ENCODE measurements around the gene FAM47B.

Gene FAM47B

DNA sequence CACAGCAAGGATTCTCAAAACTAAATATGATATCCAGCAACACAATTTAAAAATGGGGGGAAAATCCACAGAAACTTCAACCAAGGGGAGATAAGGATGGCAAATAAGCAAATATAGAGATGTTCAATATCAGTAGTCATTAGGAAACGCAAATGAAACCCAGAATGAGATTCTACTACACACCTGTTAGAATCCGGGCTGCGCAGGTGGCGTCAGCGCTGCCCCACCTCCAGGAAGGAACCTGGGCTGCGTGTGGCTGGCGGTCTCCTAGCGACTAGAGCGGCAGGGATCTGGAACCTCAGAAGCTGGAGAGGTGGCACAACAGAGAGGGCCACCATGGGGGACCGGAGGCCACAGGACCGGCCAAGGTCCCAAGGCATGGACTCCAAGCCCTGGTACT is at the start of gene FAM47B:
FAM47B (plus strand) TSS at position 301 of the 400 bp plus-strand sequence; CDS start at position 337, 36 bp downstream.
- H3K4me1 ChIP-seq (ENCODE audit: control insufficient read depth in 1 of 2, insufficient read depth in 2 of 2, low read length in 2 of 2): no peaks in the 10 kb centered on the region
- H3K9ac ChIP-seq (ENCODE audit: low read depth in 1 of 2, low read length in 2 of 2): no peak within 1 kb of the TSS
- no peaks in the 10 kb centered on the region for H3K27me3 ChIP-seq (ENCODE audit: control insufficient read depth in 1 of 2, insufficient read depth in 2 of 2, low read length in 2 of 2)
- no peak within 1 kb of the TSS for H3K4me3 ChIP-seq (ENCODE audit: low read depth in 1 of 2, low read length in 2 of 2)
- H3K36me3 ChIP-seq (ENCODE audit: control insufficient read depth in 1 of 2, insufficient read depth in 2 of 2, low read length in 2 of 2): no peaks in the 10 kb centered on the region
- no peak within 1 kb of the TSS for H3K27ac ChIP-seq (ENCODE audit: low read depth, low read length)
- H3K9me3 ChIP-seq (ENCODE audit: control insufficient read depth in 1 of 2, low read length in 2 of 2): no peaks in the 10 kb centered on the region

- Histone ChIP-seq H3K36me3 (ENCODE audit: control insufficient read depth in 1 of 2, insufficient read depth in 2 of 2, low read length in 2 of 2) (no peaks in the 10 kb centered on the region), H3K27ac (ENCODE audit: low read depth, low read length) (no peak overlapping the region), H3K4me1 (ENCODE audit: control insufficient read depth in 1 of 2, insufficient read depth in 2 of 2, low read length in 2 of 2) (no peaks in the 10 kb centered on the region), H3K9me3 (ENCODE audit: control insufficient read depth in 1 of 2, low read length in 2 of 2) (no peaks in the 10 kb centered on the region), H3K4me3 (ENCODE audit: low read depth in 1 of 2, low read length in 2 of 2) (no peak overlapping the region), H3K27me3 (ENCODE audit: control insufficient read depth in 1 of 2, insufficient read depth in 2 of 2, low read length in 2 of 2) (no peaks in the 10 kb centered on the region), H3K9ac (ENCODE audit: low read depth in 1 of 2, low read length in 2 of 2) (no peak overlapping the region)
These were observed 48.9 kb upstream of the FAM47B start for GRCh38 chrX:34893741-34894140.

GRCh38 chrX:34900691-34901090 is 41.9 kb upstream of the FAM47B start:
- no peak overlapping the region for H3K27ac ChIP-seq (ENCODE audit: low read depth, low read length)
- no peaks in the 10 kb centered on the region for H3K27me3 ChIP-seq (ENCODE audit: control insufficient read depth in 1 of 2, insufficient read depth in 2 of 2, low read length in 2 of 2)
- H3K4me1 ChIP-seq (ENCODE audit: control insufficient read depth in 1 of 2, insufficient read depth in 2 of 2, low read length in 2 of 2): no peaks in the 10 kb centered on the region
- no peak overlapping the region for H3K4me3 ChIP-seq (ENCODE audit: low read depth in 1 of 2, low read length in 2 of 2)
- no peaks in the 10 kb centered on the region for H3K9me3 ChIP-seq (ENCODE audit: control insufficient read depth in 1 of 2, low read length in 2 of 2)
- H3K36me3 ChIP-seq (ENCODE audit: control insufficient read depth in 1 of 2, insufficient read depth in 2 of 2, low read length in 2 of 2): no peaks in the 10 kb centered on the region
- H3K9ac ChIP-seq (ENCODE audit: low read depth in 1 of 2, low read length in 2 of 2): no peak overlapping the region

- Histone ChIP-seq H3K27ac (ENCODE audit: low read depth, low read length) (no peak overlapping the region), H3K36me3 (ENCODE audit: control insufficient read depth in 1 of 2, insufficient read depth in 2 of 2, low read length in 2 of 2) (no peaks in the 10 kb centered on the region)
These were observed 40.8 kb upstream of the FAM47B start for GRCh38 chrX:34901761-34902160.

DNA sequence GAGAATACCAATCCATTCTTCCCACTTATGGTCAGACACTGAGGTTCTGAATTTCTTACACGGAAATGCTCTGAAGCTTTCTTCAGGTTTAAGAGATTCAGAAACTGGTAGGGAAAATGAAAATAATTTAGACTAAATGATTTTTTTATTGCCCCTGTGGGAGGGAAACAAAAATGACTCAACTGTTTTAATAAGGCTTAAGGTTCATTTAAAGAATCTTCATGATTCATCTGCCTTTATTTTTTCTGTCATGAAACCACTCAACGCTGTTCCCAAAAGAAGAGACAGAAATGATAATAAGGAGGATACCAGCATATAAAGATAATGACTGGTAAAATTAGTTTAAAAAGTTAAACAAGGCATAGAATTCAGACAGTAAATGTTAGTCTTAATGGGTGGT is 39.3 kb upstream of the FAM47B start:
- Histone ChIP-seq H3K9ac (ENCODE audit: low read depth in 1 of 2, low read length in 2 of 2) (no peak overlapping the region), H3K9me3 (ENCODE audit: control insufficient read depth in 1 of 2, low read length in 2 of 2) (no peaks in the 10 kb centered on the region), H3K4me1 (ENCODE audit: control insufficient read depth in 1 of 2, insufficient read depth in 2 of 2, low read length in 2 of 2) (no peaks in the 10 kb centered on the region), H3K27ac (ENCODE audit: low read depth, low read length) (no peak overlapping the region), H3K4me3 (ENCODE audit: low read depth in 1 of 2, low read length in 2 of 2) (no peak overlapping the region), H3K27me3 (ENCODE audit: control insufficient read depth in 1 of 2, insufficient read depth in 2 of 2, low read length in 2 of 2) (no peaks in the 10 kb centered on the region), H3K36me3 (ENCODE audit: control insufficient read depth in 1 of 2, insufficient read depth in 2 of 2, low read length in 2 of 2) (no peaks in the 10 kb centered on the region)

More at GRCh38 chrX:34901761-34902160, 40.8 kb upstream of the FAM47B start:
- Histone ChIP-seq H3K9ac (ENCODE audit: low read depth in 1 of 2, low read length in 2 of 2) (no peak overlapping the region), H3K9me3 (ENCODE audit: control insufficient read depth in 1 of 2, low read length in 2 of 2) (no peaks in the 10 kb centered on the region), H3K27me3 (ENCODE audit: control insufficient read depth in 1 of 2, insufficient read depth in 2 of 2, low read length in 2 of 2) (no peaks in the 10 kb centered on the region), H3K4me3 (ENCODE audit: low read depth in 1 of 2, low read length in 2 of 2) (no peak overlapping the region), H3K4me1 (ENCODE audit: control insufficient read depth in 1 of 2, insufficient read depth in 2 of 2, low read length in 2 of 2) (no peaks in the 10 kb centered on the region)

GRCh38 chrX:34909151-34909550 is 33.4 kb upstream of the FAM47B start:
- no peaks in the 10 kb centered on the region for H3K9me3 ChIP-seq (ENCODE audit: control insufficient read depth in 1 of 2, low read length in 2 of 2)
- H3K4me1 ChIP-seq (ENCODE audit: control insufficient read depth in 1 of 2, insufficient read depth in 2 of 2, low read length in 2 of 2): no peaks in the 10 kb centered on the region
- no peaks in the 10 kb centered on the region for H3K27me3 ChIP-seq (ENCODE audit: control insufficient read depth in 1 of 2, insufficient read depth in 2 of 2, low read length in 2 of 2)
- H3K9ac ChIP-seq (ENCODE audit: low read depth in 1 of 2, low read length in 2 of 2): no peak overlapping the region
- H3K4me3 ChIP-seq (ENCODE audit: low read depth in 1 of 2, low read length in 2 of 2): no peak overlapping the region
- H3K36me3 ChIP-seq (ENCODE audit: control insufficient read depth in 1 of 2, insufficient read depth in 2 of 2, low read length in 2 of 2): no peaks in the 10 kb centered on the region
- H3K27ac ChIP-seq (ENCODE audit: low read depth, low read length): no peak overlapping the region

DNA sequence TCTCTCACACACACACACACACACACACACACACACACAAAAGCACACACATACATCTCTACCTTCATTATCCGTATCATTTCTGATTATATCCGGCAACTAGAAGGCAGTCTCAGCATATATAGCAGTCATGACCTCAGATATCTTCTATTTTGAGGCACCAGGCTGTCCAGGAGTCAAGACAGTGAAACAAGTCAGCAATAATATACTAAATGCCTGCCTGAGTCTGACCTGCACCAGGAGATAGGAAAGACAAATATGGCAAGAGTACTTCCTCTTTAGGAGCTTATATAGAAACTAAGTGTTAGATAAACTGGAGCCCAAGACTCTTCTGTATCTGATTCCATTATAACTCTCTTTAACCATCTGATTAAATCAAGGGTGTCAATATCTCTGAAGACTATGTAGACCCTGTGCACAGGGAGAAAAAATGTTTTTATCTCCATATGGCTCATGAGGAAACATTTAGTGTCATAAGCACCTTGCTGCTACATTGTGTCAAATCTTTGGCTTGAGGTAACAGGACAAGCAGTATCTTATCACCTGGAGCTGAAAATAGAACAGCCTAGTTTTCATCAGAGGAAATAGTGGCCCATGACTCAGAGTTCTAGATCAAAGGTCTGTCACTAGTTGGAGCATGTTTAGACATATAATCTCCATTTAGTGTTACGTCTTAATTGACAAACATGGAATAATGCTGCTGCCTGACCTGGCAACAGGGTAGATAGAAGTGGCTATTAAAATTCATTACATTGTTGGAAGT is 27.0 kb upstream of the FAM47B start:
- Histone ChIP-seq H3K27ac (ENCODE audit: low read depth, low read length) (no peak overlapping the region), H3K27me3 (ENCODE audit: control insufficient read depth in 1 of 2, insufficient read depth in 2 of 2, low read length in 2 of 2) (no peaks in the 10 kb centered on the region), H3K9me3 (ENCODE audit: control insufficient read depth in 1 of 2, low read length in 2 of 2) (no peaks in the 10 kb centered on the region)

DNA sequence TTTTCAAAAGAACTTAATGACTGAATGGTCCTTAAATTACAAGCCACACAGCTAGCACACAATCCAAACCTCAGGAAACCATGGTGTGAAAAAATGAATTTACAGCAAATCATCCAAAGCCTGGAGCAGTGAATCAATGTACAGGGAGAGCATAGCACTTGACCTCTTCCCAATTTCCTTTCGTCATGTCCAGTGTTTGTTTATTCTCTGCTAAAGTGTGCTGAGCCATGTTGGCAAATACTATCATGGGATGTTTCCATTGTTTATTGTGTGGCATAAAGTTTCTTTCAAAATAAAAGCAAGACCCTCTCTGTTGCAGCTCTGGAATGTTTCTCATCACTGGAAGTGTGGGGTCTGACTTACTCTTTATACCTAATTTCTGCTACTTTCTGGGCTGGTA is 25.4 kb upstream of the FAM47B start:
- no peaks in the 10 kb centered on the region for H3K9me3 ChIP-seq (ENCODE audit: control insufficient read depth in 1 of 2, low read length in 2 of 2)
- H3K4me3 ChIP-seq (ENCODE audit: low read depth in 1 of 2, low read length in 2 of 2): no peak overlapping the region
- H3K27me3 ChIP-seq (ENCODE audit: control insufficient read depth in 1 of 2, insufficient read depth in 2 of 2, low read length in 2 of 2): no peaks in the 10 kb centered on the region
- no peaks in the 10 kb centered on the region for H3K36me3 ChIP-seq (ENCODE audit: control insufficient read depth in 1 of 2, insufficient read depth in 2 of 2, low read length in 2 of 2)
- H3K27ac ChIP-seq (ENCODE audit: low read depth, low read length): no peak overlapping the region
- H3K9ac ChIP-seq (ENCODE audit: low read depth in 1 of 2, low read length in 2 of 2): no peak overlapping the region
- no peaks in the 10 kb centered on the region for H3K4me1 ChIP-seq (ENCODE audit: control insufficient read depth in 1 of 2, insufficient read depth in 2 of 2, low read length in 2 of 2)

More for the DNA sequence above, 27.0 kb upstream of the FAM47B start:
- Histone ChIP-seq H3K36me3 (ENCODE audit: control insufficient read depth in 1 of 2, insufficient read depth in 2 of 2, low read length in 2 of 2) (no peaks in the 10 kb centered on the region), H3K4me1 (ENCODE audit: control insufficient read depth in 1 of 2, insufficient read depth in 2 of 2, low read length in 2 of 2) (no peaks in the 10 kb centered on the region), H3K9ac (ENCODE audit: low read depth in 1 of 2, low read length in 2 of 2) (no peak overlapping the region), H3K4me3 (ENCODE audit: low read depth in 1 of 2, low read length in 2 of 2) (no peak overlapping the region)

DNA sequence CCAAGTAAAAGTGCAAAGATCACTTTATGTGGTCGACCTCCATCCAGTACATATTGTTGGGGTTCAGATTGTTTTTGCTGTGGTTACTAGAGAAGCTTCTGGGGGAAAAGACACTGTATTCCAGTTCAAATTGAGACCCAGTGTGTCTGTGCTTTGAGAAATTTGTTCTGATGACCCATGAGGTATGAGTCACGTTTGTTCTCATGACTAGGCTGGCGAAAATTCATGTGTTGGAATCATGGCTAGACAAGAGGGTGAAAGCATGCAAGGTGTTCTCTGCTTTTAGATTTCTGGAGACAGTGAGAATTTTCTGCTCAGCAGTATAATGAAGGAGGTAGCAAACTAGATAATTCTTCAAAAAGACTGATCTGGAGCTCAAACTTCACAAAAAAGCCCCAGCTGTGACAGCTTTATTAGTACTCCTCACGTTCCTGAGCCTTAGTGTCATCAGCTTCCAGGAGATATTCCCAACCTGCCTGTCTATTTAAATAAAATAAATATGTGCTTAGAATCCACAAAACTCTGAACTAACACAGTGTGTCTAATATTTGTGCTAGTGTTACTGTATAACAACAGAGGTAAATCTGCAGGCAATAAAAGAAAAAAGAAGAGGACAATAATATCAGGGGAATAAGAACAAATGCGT is 24.4 kb upstream of the FAM47B start:
- no peak overlapping the region for H3K4me3 ChIP-seq (ENCODE audit: low read depth in 1 of 2, low read length in 2 of 2)
- no peak overlapping the region for H3K27ac ChIP-seq (ENCODE audit: low read depth, low read length)
- H3K9me3 ChIP-seq (ENCODE audit: control insufficient read depth in 1 of 2, low read length in 2 of 2): no peaks in the 10 kb centered on the region
- H3K27me3 ChIP-seq (ENCODE audit: control insufficient read depth in 1 of 2, insufficient read depth in 2 of 2, low read length in 2 of 2): no peaks in the 10 kb centered on the region
- no peaks in the 10 kb centered on the region for H3K36me3 ChIP-seq (ENCODE audit: control insufficient read depth in 1 of 2, insufficient read depth in 2 of 2, low read length in 2 of 2)
- H3K4me1 ChIP-seq (ENCODE audit: control insufficient read depth in 1 of 2, insufficient read depth in 2 of 2, low read length in 2 of 2): no peaks in the 10 kb centered on the region
- no peak overlapping the region for H3K9ac ChIP-seq (ENCODE audit: low read depth in 1 of 2, low read length in 2 of 2)

- Histone ChIP-seq H3K36me3 (ENCODE audit: control insufficient read depth in 1 of 2, insufficient read depth in 2 of 2, low read length in 2 of 2) (no peaks in the 10 kb centered on the region), H3K9ac (ENCODE audit: low read depth in 1 of 2, low read length in 2 of 2) (no peak overlapping the region), H3K4me1 (ENCODE audit: control insufficient read depth in 1 of 2, insufficient read depth in 2 of 2, low read length in 2 of 2) (no peaks in the 10 kb centered on the region), H3K9me3 (ENCODE audit: control insufficient read depth in 1 of 2, low read length in 2 of 2) (no peaks in the 10 kb centered on the region), H3K4me3 (ENCODE audit: low read depth in 1 of 2, low read length in 2 of 2) (no peak overlapping the region), H3K27me3 (ENCODE audit: control insufficient read depth in 1 of 2, insufficient read depth in 2 of 2, low read length in 2 of 2) (no peaks in the 10 kb centered on the region), H3K27ac (ENCODE audit: low read depth, low read length) (no peak overlapping the region)
These were observed 23.7 kb upstream of the FAM47B start for GRCh38 chrX:34918856-34919255.

Measured in duodenal mucosa (tissue), 2 donors.